ENCODE data around the gene KCNS3. TPM values are rescaled to one million over a fixed set of nuclear protein-coding genes. Genes with fewer than 3 reads are reported as not detected.

Gene KCNS3
- total and polyA plus RNA-seq, 2 of the 13 experiments (the other 11 are each of a cell fraction or from before 2014, with no cell fraction given): not detected

- TF ChIP-seq SMAD9 (CRISPR knock-in tag; IDR thresholded peaks at IDR 0.05): no peak
- TF ChIP-seq RBM22 (optimal IDR thresholded peaks at IDR 0.05; ENCODE audit: low read length): no peak
- no peak for TF ChIP-seq ZUFSP (CRISPR knock-in tag; IDR thresholded peaks at IDR 0.05; ENCODE audit: borderline replicate concordance)
- no peak; the same call in 1 of the 2 replicates for TF ChIP-seq NKX3-1 (CRISPR knock-in tag; IDR thresholded peaks at IDR 0.05)
- no peak for TF ChIP-seq SETDB1 (CRISPR knock-in tag; IDR thresholded peaks at IDR 0.05; ENCODE audit: borderline replicate concordance)
- TF ChIP-seq CC2D1A (CRISPR knock-in tag; IDR thresholded peaks at IDR 0.05): no peak
- no peak for TF ChIP-seq ZKSCAN8 (CRISPR knock-in tag; IDR thresholded peaks at IDR 0.05; ENCODE audit: borderline replicate concordance)
- no peak for TF ChIP-seq ZNF260 (CRISPR knock-in tag; IDR thresholded peaks at IDR 0.05; ENCODE audit: borderline replicate concordance, low read depth)
- TF ChIP-seq POGZ (CRISPR knock-in tag; IDR thresholded peaks at IDR 0.05): 0 out of 2 replicates have a peak, but pooled peaks have one; percentile 39
- TF ChIP-seq KMT2A (CRISPR knock-in tag; IDR thresholded peaks at IDR 0.05): peak; percentile 44; the same call in 1 of the 2 replicates
- no peak for TF ChIP-seq SYNCRIP (IDR thresholded peaks at IDR 0.05; ENCODE audit: insufficient read depth, low read depth, low read length)
- TF ChIP-seq MTF2 (CRISPR knock-in tag; IDR thresholded peaks at IDR 0.05; ENCODE audit: borderline replicate concordance): peak; percentile 61; the same call in 1 of the 2 replicates
- TF ChIP-seq ZNF615 (CRISPR knock-in tag; IDR thresholded peaks at IDR 0.05; ENCODE audit: borderline replicate concordance): no peak
- no peak for TF ChIP-seq SRSF9 (IDR thresholded peaks at IDR 0.05; ENCODE audit: borderline replicate concordance, insufficient read depth, low read depth, low read length, poor library complexity, severe bottlenecking)
- no peak for TF ChIP-seq FOXO4 (CRISPR knock-in tag; conservative IDR thresholded peaks at IDR 0.05)
- TF ChIP-seq JUNB (CRISPR knock-in tag; IDR thresholded peaks at IDR 0.05; ENCODE audit: borderline replicate concordance): no peak
- TF ChIP-seq ZBTB37 (CRISPR knock-in tag; IDR thresholded peaks at IDR 0.05): no peak
- TF ChIP-seq ZNF512B (CRISPR knock-in tag; IDR thresholded peaks at IDR 0.05; ENCODE audit: borderline replicate concordance): 0 out of 2 replicates have a peak, but pooled peaks have one; percentile 43
- no peak for TF ChIP-seq ZNF292 (CRISPR knock-in tag; IDR thresholded peaks at IDR 0.05; ENCODE audit: borderline replicate concordance, low read depth)
- TF ChIP-seq ZNF780A (CRISPR knock-in tag; IDR thresholded peaks at IDR 0.05): no peak
- no peak for TF ChIP-seq FOXK2 (IDR thresholded peaks at IDR 0.05)
Observed at GRCh38 chr2:17830053-17831034, 48.1 kb upstream of the KCNS3 start (continued).
